ENCODE measurements around the gene GRPEL2.

The GRPEL2 gene

DNA sequence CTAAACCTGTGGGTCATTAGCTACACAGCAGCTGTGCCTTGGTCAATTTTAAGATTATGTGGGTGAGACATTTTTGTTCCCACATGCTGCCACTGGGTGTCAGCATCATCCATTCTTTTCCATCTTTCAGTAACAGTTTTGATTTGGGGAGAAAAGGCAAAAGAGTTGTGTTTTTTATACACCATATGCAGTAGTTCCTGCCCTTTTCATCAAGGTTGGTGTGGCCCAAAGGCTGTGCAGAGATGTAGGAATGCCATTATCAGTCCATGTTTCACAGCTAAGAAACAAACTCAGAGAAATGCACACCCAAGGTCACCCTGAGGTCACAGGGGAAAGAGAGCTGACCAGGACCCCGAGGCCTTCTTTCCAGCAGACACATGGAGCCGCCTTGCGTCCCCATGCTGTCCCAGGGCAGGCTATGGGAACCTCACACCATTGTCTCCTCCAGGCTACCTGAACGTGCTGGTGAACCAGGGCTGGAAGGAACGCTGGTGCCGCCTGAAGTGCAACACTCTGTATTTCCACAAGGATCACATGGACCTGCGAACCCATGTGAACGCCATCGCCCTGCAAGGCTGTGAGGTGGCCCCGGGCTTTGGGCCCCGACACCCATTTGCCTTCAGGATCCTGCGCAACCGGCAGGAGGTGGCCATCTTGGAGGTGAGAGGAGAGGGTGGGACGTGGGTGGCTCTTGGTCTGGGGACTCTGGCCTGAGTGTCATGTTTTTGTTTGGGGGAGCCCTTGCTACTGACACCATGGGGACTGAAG lies 27.8 kb upstream of the GRPEL2 start:
- no peak for DNase-seq

DNA sequence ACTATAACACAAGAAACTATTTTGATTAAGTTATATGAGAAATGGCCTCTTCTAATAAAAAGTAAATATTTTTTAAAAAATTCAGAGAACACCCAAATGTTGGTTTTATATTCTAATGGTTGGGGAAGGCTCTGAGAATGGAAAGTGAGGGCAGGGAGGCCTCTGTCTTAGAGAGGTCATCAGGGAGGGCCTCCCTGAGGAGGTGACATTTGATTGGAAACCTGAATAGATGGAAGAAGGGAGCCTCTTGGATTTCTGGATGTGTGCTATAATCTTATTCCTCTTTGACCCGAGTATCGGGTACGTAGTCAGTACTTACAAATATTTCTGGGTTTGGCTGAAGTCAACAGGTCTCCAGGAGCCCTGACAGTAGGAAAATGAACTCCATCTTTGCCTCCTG lies 26.1 kb upstream of the GRPEL2 start:
- DNase-seq = no peak

DNA sequence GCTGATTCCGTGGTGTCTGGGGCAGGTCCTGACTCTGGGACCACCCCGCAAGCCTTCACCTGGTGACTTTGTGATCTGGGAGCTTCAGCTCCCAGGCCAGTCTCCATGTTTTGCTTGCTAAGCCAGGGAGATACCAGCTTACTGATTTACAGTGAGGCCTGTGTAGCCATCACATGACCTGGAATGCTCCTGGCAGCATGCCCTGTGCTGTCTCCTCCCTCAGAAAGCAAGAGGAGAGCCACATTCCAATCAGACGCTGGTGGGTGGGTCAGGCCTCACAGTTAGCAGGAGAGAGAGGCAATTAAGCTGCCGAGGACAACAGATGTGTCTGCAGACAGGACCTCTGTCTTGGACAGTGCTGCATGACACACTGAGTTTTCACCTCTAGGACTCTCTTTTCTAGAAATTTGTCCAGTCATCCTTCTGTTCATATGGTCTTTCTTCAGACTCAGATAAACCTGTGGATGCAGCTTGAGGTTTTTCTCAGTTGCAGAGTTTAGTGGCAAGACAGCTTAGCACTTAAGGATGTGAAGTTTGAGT lies 24.4 kb upstream of the GRPEL2 start:
- DNase-seq = peak; percentile 67

DNA sequence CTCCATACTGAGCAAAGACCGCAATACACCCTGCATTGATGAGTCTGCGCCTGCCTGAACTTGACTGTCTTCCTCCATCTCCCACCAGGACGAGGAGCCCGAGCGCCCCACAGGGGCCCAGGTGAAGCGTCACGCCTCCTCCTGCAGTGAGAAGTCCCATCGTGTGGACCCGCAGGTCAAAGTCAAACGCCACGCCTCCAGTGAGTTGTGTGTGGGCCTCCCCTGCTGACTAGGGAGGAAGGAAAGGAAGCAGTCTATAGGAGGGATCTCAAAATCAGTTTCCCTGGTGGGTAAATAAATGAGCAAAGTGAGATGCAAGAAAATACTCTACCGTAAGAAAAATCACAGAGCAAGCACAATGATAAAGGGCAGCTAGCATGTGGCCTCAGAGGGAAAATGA lies 22.8 kb upstream of the GRPEL2 start:
- no peak for DNase-seq

DNA sequence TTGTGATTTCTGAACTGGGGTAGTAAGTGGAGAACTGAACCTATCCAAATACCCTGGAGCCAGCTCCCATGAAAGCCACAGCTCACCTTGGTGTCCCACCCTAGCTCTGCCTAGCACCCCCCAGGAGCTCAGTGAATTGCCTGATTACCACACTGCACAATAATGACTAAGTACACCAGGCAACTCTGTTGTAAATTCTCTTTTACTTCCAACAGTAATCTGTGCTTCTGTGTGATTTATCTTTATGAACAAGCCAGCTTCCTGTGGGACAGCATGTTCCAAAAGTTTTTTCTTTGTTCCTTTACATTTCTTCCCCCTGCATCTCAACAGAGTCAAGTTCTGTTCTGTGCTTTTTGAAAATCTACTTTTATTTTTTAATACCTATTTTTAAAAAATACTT lies 22.1 kb upstream of the GRPEL2 start:
- no peak for DNase-seq

DNA sequence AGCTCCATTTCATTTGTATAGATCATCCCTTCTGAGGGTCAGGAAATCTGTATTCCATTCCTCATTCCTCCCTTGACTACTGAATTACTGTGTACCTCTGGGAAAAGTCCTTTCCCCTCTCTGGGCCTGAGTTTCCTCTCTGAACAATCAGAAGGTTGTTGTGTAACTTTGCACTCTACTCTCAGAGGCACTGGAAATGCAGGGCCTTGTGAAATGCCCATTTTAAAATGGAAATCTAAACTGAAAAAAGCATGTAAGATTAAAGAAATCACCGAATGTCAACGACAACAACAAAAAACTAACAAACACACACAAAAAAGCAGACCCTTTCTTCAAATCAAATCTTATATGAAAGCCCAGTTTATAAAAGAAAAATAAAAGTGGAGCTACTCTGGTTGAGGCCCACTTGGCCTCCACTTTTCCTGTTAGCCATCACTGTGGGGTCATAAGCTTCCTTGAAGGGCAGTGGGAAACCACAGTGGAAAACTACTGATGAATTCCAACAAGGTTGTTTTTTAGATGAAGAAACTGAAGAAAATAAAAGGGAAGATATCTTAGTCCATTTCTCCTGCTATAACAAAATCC lies 21.6 kb upstream of the GRPEL2 start:
- DNase-seq = no peak

DNA sequence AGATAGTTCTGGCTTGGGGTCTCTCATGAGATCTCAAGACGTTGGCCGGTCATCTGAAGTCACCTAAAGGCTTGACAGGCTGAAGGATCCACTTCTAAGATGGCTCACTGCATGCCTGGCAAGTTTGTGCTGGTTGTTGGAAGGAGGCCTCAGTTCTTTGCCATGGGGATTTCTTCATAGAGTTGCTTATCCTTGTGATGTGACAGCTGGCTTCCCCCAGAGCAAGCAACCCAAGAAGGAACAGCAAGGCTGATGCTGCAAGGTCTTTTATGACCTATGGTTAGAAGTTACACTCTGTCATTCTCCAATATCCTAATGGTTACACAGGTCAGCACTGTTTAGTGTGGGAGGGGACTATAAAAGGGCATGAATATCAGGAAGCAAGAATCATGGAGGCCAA lies 20.7 kb upstream of the GRPEL2 start:
- DNase-seq = no peak

DNA sequence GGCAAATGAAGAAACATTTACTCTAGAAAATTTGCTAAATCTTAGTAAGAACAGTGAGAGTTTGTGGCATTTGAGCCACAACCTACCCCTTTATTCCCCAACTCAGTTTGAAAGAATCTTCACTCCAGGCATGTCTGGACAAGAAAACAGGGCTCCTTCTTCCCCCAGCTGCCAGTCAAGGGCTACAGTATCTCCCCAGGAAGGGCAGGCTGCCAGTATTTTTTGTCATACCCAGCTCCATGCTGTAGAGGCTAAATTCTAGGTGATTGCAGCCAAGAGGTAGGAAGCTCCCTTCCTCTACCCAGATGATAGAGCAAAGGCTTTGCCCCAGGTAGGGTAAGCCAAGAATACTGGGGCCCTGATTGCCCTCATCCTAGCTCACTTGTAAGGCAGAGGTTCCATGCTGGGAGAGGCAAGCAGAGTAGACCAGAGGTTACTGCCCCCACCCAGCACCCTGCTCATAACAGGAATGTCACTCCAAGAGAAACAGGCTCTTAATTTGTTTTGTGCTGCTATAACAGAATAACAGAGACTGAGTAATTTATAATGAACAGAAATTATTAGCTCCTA lies 20.0 kb upstream of the GRPEL2 start:
- no peak for DNase-seq

DNA sequence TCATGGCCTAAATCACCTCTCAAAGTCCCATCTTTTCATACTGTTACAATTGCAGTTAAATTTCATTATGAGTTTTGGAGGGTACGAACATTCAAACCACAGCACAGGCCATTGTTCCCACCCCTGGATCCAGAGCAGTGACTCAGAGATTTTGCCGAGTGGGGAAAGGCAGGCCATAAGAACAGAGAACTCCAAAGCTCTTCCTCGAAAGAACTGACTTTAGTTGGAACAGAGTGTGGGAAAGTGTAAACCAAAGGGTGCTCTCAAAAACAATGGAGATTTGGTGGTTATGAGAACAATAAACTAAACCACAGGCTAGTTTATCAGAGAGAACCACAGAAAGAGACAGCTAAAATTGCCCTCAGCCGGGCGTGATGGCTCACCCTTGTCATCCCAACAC lies 19.4 kb upstream of the GRPEL2 start:
- DNase-seq = no peak

DNA sequence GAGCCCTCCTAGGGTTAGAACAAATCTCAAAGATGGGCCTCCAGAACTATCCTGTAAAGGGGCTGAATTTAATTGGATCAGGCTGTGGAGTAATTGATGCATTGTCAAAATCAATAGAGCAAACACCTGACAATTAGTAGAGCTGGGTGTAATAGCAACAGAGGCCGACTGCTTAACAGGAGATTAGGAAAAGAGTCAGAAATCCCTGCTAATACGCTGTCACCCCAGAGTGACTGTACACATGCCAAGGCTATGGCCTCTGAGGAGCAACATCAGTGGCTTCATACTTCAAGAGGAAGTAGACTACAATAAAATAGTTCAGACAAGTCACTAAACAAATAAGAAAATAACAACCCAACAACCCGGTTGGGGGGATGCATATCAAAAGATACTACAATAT lies 18.7 kb upstream of the GRPEL2 start:
- DNase-seq = no peak

DNA sequence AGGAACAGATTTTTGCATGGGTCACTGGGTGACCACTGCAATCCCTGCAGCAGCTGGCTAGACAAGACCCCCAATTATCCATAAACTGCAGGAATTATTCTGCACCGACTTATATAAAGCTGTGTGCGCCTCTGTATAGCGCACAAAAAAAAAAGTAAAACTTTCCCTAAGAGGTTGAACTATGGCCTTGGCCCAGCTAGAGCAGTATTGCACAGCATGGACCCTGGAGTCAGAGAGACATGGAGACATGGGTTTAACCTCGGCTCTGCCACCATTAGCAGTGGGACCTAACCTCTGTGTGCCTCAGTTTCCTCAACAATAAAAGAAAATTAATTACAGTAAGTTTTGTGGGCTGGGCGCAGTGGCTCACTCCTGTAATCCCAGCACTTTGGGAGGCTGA lies 17.1 kb upstream of the GRPEL2 start:
- no peak for DNase-seq

DNA sequence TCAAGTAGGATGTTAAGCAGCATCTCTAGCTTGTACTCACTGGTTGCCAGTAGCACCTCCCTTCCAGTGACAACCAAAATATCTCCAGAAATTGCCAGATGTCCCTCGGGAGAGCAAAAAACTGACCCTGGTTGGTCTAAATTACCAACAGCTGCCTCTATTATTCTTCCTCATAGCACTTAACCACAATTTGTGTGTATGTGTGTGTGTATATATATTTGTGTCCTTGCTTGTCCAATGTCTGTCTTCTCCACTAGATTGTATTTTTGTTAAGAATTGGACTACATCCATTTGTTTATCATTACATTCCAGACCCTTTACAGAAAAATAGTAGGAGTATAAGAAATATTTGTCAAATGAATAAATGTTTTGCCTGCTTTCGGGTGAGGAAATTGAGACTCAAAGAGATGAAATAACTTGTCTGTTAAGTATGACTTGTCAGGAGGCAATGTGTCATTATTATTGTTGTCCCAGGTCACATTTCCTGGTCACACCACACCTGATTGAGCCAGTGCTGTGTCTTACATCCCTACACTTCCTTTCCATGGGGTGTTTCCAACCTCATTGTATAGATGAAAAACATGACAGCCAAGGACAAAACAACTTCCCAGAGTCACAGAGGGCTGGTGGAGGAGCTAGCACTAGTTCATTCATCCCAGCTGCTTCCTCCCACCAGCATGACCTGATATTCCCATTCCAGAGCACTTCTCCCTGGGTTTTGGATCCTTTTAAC lies 11.4 kb upstream of the GRPEL2 start:
- no peak for DNase-seq

DNA sequence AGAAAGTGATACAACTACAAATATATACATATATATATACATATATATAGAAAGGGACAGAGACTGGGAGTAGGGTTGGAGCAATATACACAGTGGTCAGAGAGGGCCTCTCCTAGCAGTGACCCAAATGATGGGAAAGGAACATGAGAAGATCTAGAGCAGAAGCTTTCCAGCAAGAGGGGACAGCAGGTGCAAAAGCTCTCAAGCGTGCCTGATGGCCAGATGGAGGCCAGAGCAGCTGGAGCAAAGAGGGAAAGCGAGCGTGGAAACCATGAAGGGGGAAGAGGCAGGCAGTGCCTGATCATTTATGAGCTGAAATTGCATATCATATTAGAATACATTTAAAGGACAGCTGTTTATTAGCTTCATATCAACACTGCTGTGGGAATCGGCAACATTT lies 7.6 kb upstream of the GRPEL2 start:
- DNase-seq = no peak

DNA sequence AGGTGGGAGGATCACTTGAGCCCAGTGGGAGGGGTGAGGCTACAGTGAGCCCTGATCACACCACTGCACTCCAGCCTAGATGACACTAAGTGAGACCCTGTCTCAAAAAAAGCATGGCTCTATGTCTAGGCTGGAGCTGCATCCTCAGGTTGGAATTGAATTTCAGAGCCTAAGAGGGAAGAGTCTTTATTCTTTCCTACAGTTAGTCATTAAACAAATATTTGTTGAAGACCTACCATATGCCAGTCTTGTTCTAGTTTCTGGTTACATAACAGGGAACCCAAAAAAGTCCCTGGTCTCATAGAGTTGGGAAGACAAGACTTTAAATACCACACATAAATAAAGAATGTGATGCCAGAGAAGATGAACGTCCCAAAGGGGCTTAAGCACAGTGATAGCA lies 6.9 kb upstream of the GRPEL2 start:
- no peak for DNase-seq

DNA sequence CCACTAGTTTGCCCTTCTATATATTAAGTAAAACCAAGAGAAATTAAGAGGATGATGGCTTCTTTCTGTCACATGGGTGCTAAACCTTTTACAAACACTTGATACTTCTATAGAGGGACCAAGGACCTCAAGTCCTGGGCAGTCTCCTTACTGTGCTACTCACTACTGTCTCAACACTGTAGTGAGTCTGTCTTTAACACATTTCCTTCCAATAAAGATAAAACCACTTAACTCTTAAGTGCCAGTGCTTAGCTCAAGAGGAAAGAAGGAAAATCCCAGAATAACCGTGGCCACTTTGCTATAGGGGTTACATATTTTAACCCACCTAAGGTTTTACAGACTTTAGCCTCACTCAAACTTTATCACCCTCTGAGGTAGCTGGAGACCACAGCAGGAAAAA lies 4.4 kb upstream of the GRPEL2 start:
- no peak for DNase-seq

DNA sequence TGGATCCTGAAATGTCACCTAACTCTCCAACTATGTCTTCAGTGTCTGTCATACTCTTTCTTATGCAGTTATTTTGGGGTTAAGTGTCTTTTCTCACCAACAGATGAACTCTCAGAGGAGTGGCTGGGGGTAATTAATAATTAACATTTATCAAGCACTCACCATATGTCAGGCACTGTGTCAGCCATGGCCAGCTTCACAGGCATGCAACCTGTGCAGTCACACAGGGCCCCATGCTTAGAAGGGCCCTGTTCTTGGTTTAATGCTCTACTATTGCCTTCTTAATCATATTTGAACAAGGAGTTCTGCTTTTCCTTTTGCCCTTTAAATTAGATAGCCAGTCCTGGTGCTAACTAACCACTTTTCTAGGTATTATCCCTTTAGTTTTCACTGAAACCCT lies 3.4 kb upstream of the GRPEL2 start:
- no peak for DNase-seq

DNA sequence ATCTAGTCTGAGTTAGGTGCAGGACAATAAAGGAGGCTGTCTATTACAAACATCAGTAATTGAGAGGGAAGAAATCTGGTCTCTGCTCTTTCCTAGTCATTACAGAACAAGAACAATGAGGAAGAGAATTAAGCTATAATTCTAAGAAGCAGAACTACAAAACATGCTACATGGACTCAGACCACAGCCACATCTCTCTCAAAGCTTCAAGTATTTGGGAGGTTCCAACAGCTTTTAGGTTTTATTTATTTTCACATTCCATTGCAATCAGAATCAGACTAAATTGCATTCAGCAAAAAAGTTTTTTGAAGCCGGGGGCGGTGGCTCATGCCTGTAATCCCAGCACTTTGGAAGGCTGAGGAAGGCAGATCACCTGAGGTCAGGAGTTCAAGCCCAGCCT lies 1.1 kb upstream of the GRPEL2 start:
- DNase-seq = no peak

DNA sequence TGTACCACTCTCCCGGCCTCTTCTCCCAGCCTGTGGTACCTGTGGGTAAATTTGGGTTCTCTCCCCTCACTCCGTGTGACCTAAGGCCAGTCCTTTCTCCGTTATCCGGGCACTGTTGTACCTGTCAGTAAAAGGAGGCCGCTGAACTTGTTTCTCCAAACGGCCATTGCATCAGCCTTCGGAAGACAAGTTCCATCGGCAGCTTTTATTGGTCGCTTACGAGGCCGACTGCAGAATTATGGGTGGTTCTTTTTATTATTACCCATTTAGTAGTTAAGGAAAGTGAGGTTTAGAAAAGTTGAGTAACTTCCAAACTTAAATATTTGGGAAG lies 558 bp downstream of the GRPEL2 start:
- DNase-seq = no peak

DNA sequence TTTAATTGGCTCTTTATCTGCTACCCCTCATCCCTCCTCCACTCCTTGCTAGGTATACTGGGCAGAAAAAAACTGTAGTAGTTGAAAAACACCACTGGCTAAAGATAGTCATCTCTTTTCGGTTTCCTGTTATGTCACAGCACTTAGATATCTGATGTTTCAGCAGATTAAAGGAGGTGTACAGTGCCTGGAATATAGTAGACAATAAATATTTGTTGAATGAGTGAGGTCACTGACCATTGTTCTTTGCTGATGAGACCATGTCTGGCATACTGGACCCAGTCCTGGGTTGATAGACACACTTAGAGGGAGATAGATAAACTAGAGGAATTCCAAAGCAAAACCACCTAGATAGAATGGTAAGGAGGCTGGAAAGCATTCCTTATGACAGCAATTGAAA lies 3.2 kb downstream of the GRPEL2 start:
- DNase-seq = no peak

DNA sequence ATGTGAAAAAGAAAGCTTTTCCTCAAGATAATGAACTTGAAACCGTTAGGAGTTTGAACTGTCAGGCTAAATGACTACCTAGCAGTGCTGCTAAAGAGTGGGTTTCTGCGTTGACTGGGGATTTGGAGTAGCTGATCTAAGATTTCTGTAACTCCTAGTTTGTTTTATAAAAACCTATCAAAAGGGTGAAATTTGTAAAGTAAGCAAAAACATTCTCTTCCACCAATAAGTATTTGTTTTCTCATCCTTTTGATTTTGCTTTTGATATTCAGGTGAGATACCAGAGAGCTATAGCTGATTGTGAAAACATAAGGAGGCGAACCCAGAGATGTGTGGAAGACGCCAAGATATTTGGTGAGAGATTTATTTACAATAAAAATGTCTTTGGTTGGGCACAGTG lies 4.1 kb downstream of the GRPEL2 start:
- DNase-seq = no peak

DNA sequence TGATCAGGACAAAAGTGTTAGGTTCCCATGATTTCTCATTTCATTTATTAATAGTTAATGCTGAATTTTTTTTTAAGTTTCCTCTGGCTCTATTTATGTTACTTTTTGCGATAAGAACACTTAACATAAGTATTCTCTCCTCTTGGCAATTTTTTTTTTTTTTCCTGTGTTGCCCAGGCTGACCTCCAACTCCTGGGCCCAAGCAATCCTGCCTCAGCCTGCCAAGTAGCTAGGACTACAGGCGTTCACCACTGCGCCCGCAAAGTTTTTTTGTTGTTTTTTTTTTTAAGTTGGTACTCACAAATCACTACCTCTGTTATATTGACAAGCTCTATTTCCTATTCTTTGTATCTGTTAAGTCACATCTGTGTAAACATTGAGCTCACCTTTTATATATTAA lies 6.9 kb downstream of the GRPEL2 start:
- no peak for DNase-seq

DNA sequence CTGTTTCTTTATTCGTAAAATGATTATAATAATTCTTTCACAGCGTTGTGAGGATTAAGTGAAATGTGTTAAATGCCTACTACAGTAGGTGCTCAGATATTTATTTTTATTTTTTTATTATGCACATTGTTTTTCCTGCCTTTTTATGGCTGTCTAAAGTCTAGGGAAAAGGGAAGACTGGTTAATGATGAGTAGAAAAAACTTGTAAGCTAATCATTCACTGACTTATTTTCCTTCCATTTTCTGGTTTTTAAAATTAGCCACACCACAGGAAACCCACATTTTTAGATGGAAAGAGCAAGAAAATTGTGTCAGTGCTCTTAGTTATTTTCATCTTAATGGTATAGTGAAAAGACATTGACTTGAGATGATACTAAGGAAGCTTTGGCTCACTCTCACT lies 8.6 kb downstream of the GRPEL2 start:
- no peak for DNase-seq

DNA sequence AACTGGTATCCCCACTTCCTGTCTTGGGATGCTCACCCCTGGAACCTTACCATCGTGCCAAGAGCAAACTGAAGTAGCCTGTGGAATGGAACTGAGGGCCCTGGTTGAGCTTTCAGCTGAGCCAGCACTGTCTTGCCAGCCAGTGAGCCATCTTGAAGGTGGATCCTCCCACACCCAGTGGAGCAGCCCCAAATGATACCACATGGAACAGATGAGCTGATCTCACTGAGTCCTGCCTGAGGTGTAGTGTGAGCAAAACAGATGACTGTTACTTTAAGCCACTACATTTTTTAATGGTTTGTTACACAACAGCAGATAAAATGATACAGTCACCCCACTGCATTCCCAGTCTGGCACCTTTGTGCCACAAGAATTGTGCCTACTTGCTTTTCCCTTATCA lies 10.4 kb downstream of the GRPEL2 start:
- DNase-seq = no peak

DNA sequence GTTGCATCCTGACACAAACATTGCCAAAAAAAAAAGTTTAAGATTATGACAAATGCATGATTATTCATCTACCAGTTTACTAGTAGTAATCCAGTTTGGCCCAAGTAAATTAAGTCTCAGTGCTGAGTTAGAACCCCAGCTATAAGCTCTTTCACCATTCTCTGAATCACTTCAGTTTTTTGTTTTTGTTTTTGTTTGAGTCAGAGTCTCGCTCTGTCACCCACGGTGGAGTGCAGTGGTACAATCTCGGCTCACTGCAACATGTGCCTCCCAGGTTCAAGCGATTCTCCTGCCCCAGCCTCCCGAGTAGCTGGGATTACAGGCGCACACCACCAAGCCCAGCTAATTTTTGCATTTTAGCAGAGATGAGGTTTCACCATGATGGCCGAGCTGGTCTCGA lies 11.1 kb downstream of the GRPEL2 start:
- DNase-seq = no peak
